K562 (cell line): ENCODE data around the gene SUPT20H. TPM values are rescaled to one million over a fixed set of nuclear protein-coding genes. Genes with fewer than 3 reads are reported as not detected.

Source experiments
- ATAC-seq: fragments of 200-7000 bp; cut with Tn5 transposase; 3 replicates; pipeline ENCODE4 v1.9.1; 2020; ENCODE audit warnings: moderate library complexity
- BruUV-seq: library from RNA; stranded (reverse); fragments of 400-500 nt; replicated peaks from 2 replicates; lab custom pipeline; 2021; lab: Mats Ljungman, UMichigan
- CTCF ChIA-PET: fragments of 300-600 bp; formaldehyde crosslinking; extraction: SDS; loops from one replicate; lab custom pipeline; 2021; ENCODE audit warnings: low intra/inter-chr PET ratio; lab: Yijun Ruan, JAX
- POLR2A ChIA-PET: fragments of 300-600, 350-650 bp; sonication (Branson Sonifier 250); formaldehyde crosslinking; extraction: SDS; loops from one replicate; lab custom pipeline; 2021; ENCODE audit warnings: antibody characterized with exemption, inconsistent platforms; lab: Yijun Ruan, JAX
- DNase-seq, 4 experiments: peaks; one replicate each; pipeline versions ENCODE4 v3.0.0 to v3.0.0-alpha.2; 2011 to 2018; ENCODE audit warnings: low spot score in 3 of 4, mixed read lengths in 3 of 4; ENCODE audit errors: extremely low read depth in 1 of 4
- FAIRE-seq: peaks from 2 replicates; lab custom pipeline; 2011; peaks lifted over from hg19 to GRCh38; lab: Jason Lieb, UNC
- H2AFZ ChIP-seq: 2 replicates; pipeline ENCODE4 v1.6.0; 2011; ENCODE audit warnings: low read depth, low read length, control low read depth, inconsistent platforms
- H3K27ac ChIP-seq: fragments of 200-600 bp; 3 replicates; pipeline ENCODE4 v1.8.0; 2011; ENCODE audit warnings: low read depth, mild to moderate bottlenecking, control low read depth, inconsistent platforms, low read length, moderate library complexity, mixed read lengths; ENCODE audit errors: extremely low read depth
- H3K27me3 ChIP-seq, 2 experiments: fragments of 300-600 bp in 1 of 2; 2 replicates in 1 of 2; 3 replicates in 1 of 2; pipeline versions ENCODE4 v1.6.0 to v1.8.0; 2011; ENCODE audit warnings: inconsistent platforms in 2 of 2, low read length in 2 of 2, mild to moderate bottlenecking in 1 of 2, mixed read lengths in 1 of 2, moderate library complexity in 1 of 2; ENCODE audit not compliant: control insufficient read depth in 2 of 2, insufficient read depth in 2 of 2
- H3K36me3 ChIP-seq: fragments of 300-600 bp; 3 replicates; pipeline ENCODE4 v1.8.0; 2011; ENCODE audit warnings: mild to moderate bottlenecking, low read length, inconsistent platforms; ENCODE audit not compliant: control insufficient read depth, insufficient read depth
- H3K4me1 ChIP-seq, 2 experiments: fragments of 200-600 bp in 1 of 2; replicated peaks in 1 of 2; 2 replicates in 1 of 2; 3 replicates in 1 of 2; pipeline versions ENCODE4 v1.5.1 to v1.8.0; 2011; ENCODE audit warnings: inconsistent platforms in 2 of 2, low read length in 2 of 2, mild to moderate bottlenecking in 1 of 2, mixed read lengths in 1 of 2, moderate library complexity in 1 of 2; ENCODE audit not compliant: control insufficient read depth in 2 of 2, insufficient read depth in 2 of 2
- H3K4me2 ChIP-seq: 2 replicates; pipeline ENCODE4 v1.6.1; 2011; ENCODE audit warnings: low read length, control low read depth, inconsistent platforms, mixed read lengths; ENCODE audit not compliant: insufficient read depth
- H3K4me3 ChIP-seq: fragments of 200-600 bp; sonication (generic), shearing (Covaris generic); 2 replicates; pipeline ENCODE4 v1.5.1; 2016; ENCODE audit warnings: control low read depth, inconsistent platforms
- H3K79me2 ChIP-seq: fragments of 200-600 bp; 3 replicates; pipeline ENCODE4 v1.8.0; 2011; ENCODE audit warnings: low read length, inconsistent platforms; ENCODE audit not compliant: control insufficient read depth, insufficient read depth
- H3K9ac ChIP-seq, 2 experiments: 2 replicates each; pipeline versions ENCODE4 v1.6.0 to v1.6.1; 2011; ENCODE audit warnings: low read depth in 2 of 2, low read length in 2 of 2, control low read depth in 1 of 2, inconsistent platforms in 1 of 2, mild to moderate bottlenecking in 1 of 2, mixed read lengths in 1 of 2; ENCODE audit not compliant: insufficient read depth in 1 of 2
- H3K9me1 ChIP-seq: one replicate; pipeline ENCODE4 v1.6.0; 2011; ENCODE audit warnings: inconsistent platforms, mild to moderate bottlenecking, low read length, moderate library complexity; ENCODE audit not compliant: control insufficient read depth, insufficient read depth
- H3K9me3 ChIP-seq: replicated peaks from 2 replicates; pipeline ENCODE4 v1.5.1; 2011; ENCODE audit warnings: low read depth, low read length, inconsistent platforms; ENCODE audit not compliant: control insufficient read depth, insufficient read depth
- H4K20me1 ChIP-seq: replicated peaks from 2 replicates; pipeline ENCODE4 v1.6.1; 2011; ENCODE audit warnings: low read length, inconsistent platforms, mixed read lengths; ENCODE audit not compliant: control insufficient read depth, insufficient read depth
- CEBPB ChIP-seq: fragments of 450-650 bp; IDR thresholded peaks from 2 replicates; pipeline ENCODE4 v1.6.1; 2016; ENCODE audit warnings: missing genetic modification characterization, missing compliant biosample characterization
- DDX20 ChIP-seq: fragments of 450-650 bp; IDR thresholded peaks from 2 replicates; pipeline ENCODE4 v1.6.1; 2016; ENCODE audit warnings: missing genetic modification characterization, low read depth, mild to moderate bottlenecking, missing compliant biosample characterization, moderate library complexity
- MTF1 ChIP-seq: fragments of 250-450 bp; sonication (Bioruptor Pico); IDR thresholded peaks from 2 replicates; pipeline ENCODE4 v1.9.0; 2021; ENCODE audit warnings: moderate library complexity, mild to moderate bottlenecking, inconsistent platforms, borderline replicate concordance
- RBM25 ChIP-seq: fragments of 200-400 bp; formaldehyde crosslinking; IDR thresholded peaks from 2 replicates; pipeline ENCODE4 v1.6.1; 2018; ENCODE audit warnings: low read length, low read depth, moderate library complexity; ENCODE audit not compliant: severe bottlenecking
- RNF2 ChIP-seq: sonication (generic); IDR thresholded peaks from 2 replicates; pipeline ENCODE4 v1.6.1; 2016
- TCF7 ChIP-seq: sonication (generic); IDR thresholded peaks from 2 replicates; pipeline ENCODE4 v1.6.1; 2016; ENCODE audit warnings: antibody characterized with exemption, borderline replicate concordance
- ZNF347 ChIP-seq: fragments of 450-650 bp; formaldehyde crosslinking; IDR thresholded peaks from 2 replicates; pipeline ENCODE4 v1.4.0; 2020; ENCODE audit warnings: low read depth, mild to moderate bottlenecking, moderate library complexity
- ZNF764 ChIP-seq: fragments of 250-450 bp; sonication (Bioruptor Pico); IDR thresholded peaks from 2 replicates; pipeline ENCODE4 v1.4.0; 2020; ENCODE audit warnings: low read depth, mild to moderate bottlenecking, moderate library complexity
- WGBS: fragments of 100-300 bp; shearing (Covaris generic); methylation state at CpG from one replicate; pipeline ENCODE4 v1.1.6; 2016; ENCODE audit warnings: low coverage, mixed read lengths; ENCODE audit not compliant: insufficient coverage; ENCODE audit errors: missing lambda C conversion rate; 5-methylcytosine and 5-hydroxymethylcytosine counted together
- in situ Hi-C: fragments of 300-500 bp; cut with MboI; formaldehyde crosslinking; loops from 4 replicates; pipeline ENCODE4 v1.15.0; 2018; ENCODE audit warnings: inconsistent platforms, mixed read lengths
- intact Hi-C: fragments of 100-400 bp; cut with micrococcal nuclease; formaldehyde crosslinking; loops from 2 replicates; pipeline ENCODE4 v1.14.2; 2022
- polyA plus RNA-seq, 8 experiments: library from polyadenylated mRNA; depleted of rRNA in 4 of 8; stranded (reverse) in 5 of 8; unstranded in 3 of 8; fragments of >200 nt; fragmentation: Nextera tagmentation in 2 of 8; fragmentation: Illumina TruSeq in 1 of 8; extraction: Ambion mirVana in 2 of 8; extraction: Trizol in 1 of 8; gene quantifications; 2 replicates each; pipeline versions ENCODE4 v1.2.1 to v1.2.3, GENCODE V29; 2011 to 2014; ENCODE audit warnings: inconsistent platforms in 1 of 8, missing spikeins in 1 of 8
- total RNA-seq, 7 experiments: library from RNA; depleted of rRNA in 6 of 7; stranded (reverse); fragments of >200 nt in 6 of 7; fragmentation: Illumina TruSeq in 2 of 7; extraction: Trizol in 2 of 7; gene quantifications; 2 replicates each; pipeline versions ENCODE4 v1.2.1 to v1.2.3, GENCODE V29; 2011 to 2021; ENCODE audit warnings: low replicate concordance in 1 of 7
- TF ChIP-seq, protein P1 (sequence below): fragments of 450-650 bp; formaldehyde crosslinking; IDR thresholded peaks from 2 replicates; pipeline ENCODE4 v1.4.0; 2022; ENCODE audit warnings: mild to moderate bottlenecking, moderate library complexity

SUPT20H gene
- total and polyA plus RNA-seq, 9 of the 15 experiments (the other 6 are each of a cell fraction or from before 2014, with no cell fraction given), result 11.4 to 71.8 (median 31.7) TPM

DNA sequence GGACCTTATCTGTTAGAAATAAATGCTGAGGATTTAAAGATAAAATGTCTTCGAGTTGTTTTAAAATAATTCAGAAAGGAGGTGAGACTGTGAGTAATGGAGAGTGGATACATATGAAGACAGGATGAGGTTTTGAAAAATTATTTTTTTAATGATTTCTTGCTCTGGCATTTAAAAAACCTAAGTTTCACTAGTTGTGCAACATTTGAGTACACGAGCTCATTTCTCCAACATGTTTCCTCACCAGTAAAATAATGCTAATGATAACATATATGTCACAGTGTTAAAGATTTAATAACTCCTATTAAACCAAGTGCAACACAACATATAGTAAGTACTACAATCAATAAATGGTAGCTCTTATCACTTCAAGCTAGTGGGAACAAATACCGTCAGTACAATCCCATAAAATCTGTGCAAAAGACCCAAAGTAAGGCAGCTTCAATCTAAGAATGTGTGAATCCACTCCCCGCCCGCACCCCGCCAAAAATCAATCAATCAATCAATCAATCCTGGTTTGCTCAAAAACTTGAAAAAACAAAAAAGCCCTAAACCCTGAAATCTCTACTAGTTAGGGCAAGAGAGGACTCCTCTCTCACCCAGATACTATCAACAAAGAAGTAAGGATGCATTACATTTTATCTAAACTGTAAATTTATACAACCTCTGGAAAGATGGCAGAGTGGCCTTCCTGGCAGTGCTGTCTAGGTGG, 61.6 kb downstream of the SUPT20H start:
- Histone ChIP-seq H3K9me3 (no peaks in the 10 kb centered on the region), H3K27ac (peak overlapping the region; percentile 100), H3K9me1 (no peaks in the 10 kb centered on the region), H2AFZ (peak overlapping the region; percentile 75; the same call in 1 of the 2 replicates), H3K4me3 (peak overlapping the region; percentile 96), H3K36me3 (peaks cover 47% of the 10 kb centered on the region), H3K4me2 (peak overlapping the region; percentile 93), H3K79me2 (peaks cover 70% of the 10 kb centered on the region), H3K9ac (peak overlapping the region; percentile 93 to 99; a peak in 3 of 4 replicates), H3K4me1 (no peaks in the 10 kb centered on the region; a peak in 1 of 5 replicates), H3K27me3 (no peaks in the 10 kb centered on the region), H4K20me1 (peaks cover 4% of the 10 kb centered on the region; the same call in 1 of the 2 replicates)
- FAIRE-seq (no peak), DNase-seq (no peak), ATAC-seq (no peak)
- intact Hi-C loops (no loop called here), in situ Hi-C loops (no loop called here)
- POLR2A ChIA-PET, result interaction anchor here (1.0 to 1.1 kb wide), 2 partner anchors 13 to 16 kb away, joined by 3 to 5 read pairs; no protein-coding TSS in a partner anchor
- WGBS, result 5% methylated on average over 6 of the region's 6 CpGs
- BruUV-seq, result no TSS peak
- CTCF ChIA-PET, result no interaction called here
- no peak for TF ChIP-seq MTF1 (CRISPR knock-in tag)
- no peak for TF ChIP-seq DDX20 (tag)
- TF ChIP-seq, protein P1, sequence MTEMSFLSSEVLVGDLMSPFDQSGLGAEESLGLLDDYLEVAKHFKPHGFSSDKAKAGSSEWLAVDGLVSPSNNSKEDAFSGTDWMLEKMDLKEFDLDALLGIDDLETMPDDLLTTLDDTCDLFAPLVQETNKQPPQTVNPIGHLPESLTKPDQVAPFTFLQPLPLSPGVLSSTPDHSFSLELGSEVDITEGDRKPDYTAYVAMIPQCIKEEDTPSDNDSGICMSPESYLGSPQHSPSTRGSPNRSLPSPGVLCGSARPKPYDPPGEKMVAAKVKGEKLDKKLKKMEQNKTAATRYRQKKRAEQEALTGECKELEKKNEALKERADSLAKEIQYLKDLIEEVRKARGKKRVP, result no peak
- no peak for TF ChIP-seq RNF2
- TF ChIP-seq RBM25, result no peak
- TF ChIP-seq ZNF347, result no peak
- TF ChIP-seq ZNF764 (CRISPR knock-in tag), result no peak
- TF ChIP-seq CEBPB, result 0 out of 2 replicates have a peak, but pooled peaks have one; percentile 22
- no peak for TF ChIP-seq TCF7
